ENCODE data around the gene INSM1.

GRCh38 chr20:20362774-20363433 is 5.0 kb upstream of the INSM1 start:
- TF ChIP-seq, protein P1, sequence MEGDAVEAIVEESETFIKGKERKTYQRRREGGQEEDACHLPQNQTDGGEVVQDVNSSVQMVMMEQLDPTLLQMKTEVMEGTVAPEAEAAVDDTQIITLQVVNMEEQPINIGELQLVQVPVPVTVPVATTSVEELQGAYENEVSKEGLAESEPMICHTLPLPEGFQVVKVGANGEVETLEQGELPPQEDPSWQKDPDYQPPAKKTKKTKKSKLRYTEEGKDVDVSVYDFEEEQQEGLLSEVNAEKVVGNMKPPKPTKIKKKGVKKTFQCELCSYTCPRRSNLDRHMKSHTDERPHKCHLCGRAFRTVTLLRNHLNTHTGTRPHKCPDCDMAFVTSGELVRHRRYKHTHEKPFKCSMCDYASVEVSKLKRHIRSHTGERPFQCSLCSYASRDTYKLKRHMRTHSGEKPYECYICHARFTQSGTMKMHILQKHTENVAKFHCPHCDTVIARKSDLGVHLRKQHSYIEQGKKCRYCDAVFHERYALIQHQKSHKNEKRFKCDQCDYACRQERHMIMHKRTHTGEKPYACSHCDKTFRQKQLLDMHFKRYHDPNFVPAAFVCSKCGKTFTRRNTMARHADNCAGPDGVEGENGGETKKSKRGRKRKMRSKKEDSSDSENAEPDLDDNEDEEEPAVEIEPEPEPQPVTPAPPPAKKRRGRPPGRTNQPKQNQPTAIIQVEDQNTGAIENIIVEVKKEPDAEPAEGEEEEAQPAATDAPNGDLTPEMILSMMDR (conservative IDR thresholded peaks at IDR 0.05) = no peak
- TF ChIP-seq ZFX (IDR thresholded peaks at IDR 0.05) = no peak
